GM21619 (cell line): ENCODE measurements around the gene CCZ1B.
"Not testable (repeated sequence)": the region's sequence is repeated elsewhere in the genome, so short reads cannot be mapped to it uniquely, and the experiment has no call there.

ENCODE experiments used
- ATAC-seq: cut with Tn5 transposase; IDR thresholded peaks from one replicate; pipeline ENCODE4 v1.9.1; 2021; ENCODE audit not compliant: unreplicated experiment

Gene CCZ1B

DNA sequence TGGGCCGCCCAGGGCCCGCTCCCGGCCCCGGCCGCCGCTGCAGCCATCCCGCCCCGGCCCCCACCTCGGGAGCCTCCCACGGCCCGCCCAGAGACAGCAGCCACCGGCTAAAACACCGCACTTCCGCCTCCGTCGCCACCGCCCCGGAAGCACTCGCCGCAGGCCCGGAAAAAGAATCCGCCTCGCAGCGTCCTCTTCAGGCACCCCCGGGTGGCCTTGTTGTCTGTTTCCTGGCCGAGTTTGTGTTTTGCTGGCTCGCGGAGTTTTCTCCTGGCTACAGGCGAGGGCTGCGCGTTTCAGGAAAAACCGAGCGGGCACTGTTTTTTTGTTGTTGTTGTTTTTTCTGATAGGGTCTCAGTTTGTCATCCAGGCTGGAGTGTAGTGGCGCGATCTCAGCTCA, at the start of gene CCZ1B:
CCZ1B (minus strand) TSS at position 125 of the 400 bp plus-strand sequence; CDS start at position 47, 78 bp downstream.
- peak; percentile 98 for ATAC-seq

- ATAC-seq = not testable (repeated sequence)
Measured at GRCh38 chr7:6875022-6875421, 48.9 kb upstream of the CCZ1B start.

DNA sequence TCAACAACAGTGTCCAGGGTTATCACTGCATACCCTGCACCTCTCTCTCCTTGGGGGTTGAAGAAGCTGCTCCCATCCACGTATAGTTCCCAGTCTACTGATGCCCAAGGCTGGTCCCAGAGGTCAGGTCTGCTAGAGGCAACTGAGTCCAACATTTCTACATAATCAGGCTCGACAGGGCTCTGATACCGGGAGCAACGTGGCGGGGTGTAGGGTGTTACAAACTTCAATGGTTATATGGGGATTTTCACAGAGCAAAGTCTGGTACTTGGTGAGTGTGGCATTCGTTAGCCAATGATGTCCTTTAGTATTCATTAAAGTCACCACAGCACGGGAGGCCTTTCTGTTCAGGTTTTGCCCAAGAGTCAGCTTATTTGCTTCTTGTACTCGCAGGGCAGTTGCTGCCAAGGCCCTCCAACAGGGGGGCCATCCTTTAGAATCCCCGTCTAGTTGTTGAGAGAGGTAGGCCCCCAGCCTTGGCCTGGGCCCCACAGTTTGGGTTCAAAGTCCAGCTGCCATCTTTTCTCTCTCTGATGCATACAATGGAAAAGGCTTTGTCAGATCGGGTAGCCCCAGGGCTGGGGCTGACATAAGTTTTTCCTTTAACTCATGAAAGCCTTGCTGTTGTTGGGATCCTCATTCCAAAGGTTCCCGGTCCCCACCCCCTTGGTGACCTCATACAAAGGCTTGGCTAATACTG, 46.3 kb upstream of the CCZ1B start:
- not testable (repeated sequence) for ATAC-seq

- ATAC-seq = not testable (repeated sequence)
Measured at GRCh38 chr7:6871421-6872144, 45.5 kb upstream of the CCZ1B start.

GRCh38 chr7:6864751-6865150, 38.7 kb upstream of the CCZ1B start:
- ATAC-seq = not testable (repeated sequence)

DNA sequence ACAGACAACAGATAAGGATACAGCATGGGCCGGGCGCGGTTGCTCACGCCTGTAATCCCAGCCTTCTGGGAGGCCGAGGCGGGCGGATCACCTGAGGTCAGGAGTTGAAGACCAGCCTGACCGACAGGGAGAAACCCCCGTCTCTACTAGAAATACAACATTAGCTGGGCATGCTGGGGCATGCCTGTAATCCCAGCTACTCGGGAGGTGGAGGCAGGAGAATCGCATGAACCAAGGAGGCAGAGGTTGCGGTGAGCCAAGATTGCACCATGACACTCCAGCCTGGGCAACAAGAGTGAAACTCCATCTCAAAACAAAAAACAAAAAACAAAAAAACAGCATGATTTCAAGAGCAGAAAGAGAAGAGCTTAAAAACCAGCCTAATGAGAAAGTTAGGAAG, 38.1 kb upstream of the CCZ1B start:
- ATAC-seq = not testable (repeated sequence)

GRCh38 chr7:6862876-6863275, 36.8 kb upstream of the CCZ1B start:
- not testable (repeated sequence) for ATAC-seq

DNA sequence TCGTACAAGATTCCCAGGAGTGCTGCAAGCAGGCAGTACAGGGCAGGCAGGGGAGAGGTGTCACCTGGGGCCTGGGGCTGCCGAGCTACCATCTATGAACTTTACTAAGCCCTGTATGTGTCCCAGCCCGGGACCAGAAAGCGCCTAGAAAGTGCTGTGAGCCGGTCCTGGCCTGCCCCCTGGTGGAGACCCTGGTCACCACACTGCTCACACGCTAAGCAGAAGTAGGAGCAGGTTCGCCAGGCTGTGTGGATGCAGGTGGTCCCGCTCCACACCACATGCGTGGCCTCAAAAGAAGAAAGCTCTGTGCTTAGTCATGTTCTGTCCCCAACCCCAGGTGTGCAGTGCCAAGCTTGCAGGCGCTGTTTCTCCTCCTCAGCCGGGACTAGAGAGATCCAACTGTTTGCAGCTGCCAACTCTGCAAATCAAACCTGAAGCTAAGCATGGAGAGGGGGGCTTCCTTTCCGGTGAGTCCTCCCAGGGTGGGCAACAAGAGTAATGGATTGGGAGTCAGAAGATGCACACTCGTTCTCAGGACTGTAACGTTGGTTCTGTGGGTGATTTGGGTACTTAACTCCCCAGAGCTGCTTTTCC, 31.7 kb upstream of the CCZ1B start:
- ATAC-seq = not testable (repeated sequence)

DNA sequence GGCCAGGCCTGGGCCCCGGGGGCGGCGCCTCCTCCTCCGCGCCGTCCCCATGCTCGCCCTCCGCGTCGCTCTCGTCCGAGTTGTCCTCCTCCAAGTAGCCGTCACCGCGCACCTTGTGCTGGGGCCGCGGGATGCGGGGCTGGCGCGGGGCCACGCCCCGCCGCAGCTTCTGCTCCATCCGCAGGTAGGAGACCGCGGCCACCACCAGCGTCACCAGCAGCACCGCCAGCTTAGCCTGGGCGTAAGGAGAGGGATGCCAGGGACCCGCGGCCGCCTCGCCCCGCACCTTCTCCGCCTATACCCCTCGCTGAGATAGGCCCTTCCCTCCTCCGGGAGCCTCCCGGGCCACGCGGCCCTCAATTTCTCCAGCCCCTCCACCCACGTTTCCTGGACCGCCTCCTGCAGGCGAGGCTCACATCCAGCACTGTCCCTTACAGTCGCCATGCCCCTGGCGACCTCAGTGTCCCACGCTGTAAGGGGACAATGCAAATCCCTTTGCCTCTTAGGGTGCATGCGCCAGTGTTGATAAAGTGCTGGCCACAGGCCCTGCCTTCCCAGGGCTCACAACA, 29.6 kb upstream of the CCZ1B start:
- not testable (repeated sequence) for ATAC-seq

GRCh38 chr7:6854747-6855562, 28.9 kb upstream of the CCZ1B start:
- ATAC-seq = not testable (repeated sequence)

- not testable (repeated sequence) for ATAC-seq
Measured at GRCh38 chr7:6853681-6854080, 27.6 kb upstream of the CCZ1B start.

- ATAC-seq = not testable (repeated sequence)
Measured at GRCh38 chr7:6849127-6849526, 23.1 kb upstream of the CCZ1B start.

- ATAC-seq = not testable (repeated sequence)
Measured at GRCh38 chr7:6847751-6848150, 21.7 kb upstream of the CCZ1B start.

GRCh38 chr7:6845971-6846449, 19.9 kb upstream of the CCZ1B start:
- not testable (repeated sequence) for ATAC-seq

DNA sequence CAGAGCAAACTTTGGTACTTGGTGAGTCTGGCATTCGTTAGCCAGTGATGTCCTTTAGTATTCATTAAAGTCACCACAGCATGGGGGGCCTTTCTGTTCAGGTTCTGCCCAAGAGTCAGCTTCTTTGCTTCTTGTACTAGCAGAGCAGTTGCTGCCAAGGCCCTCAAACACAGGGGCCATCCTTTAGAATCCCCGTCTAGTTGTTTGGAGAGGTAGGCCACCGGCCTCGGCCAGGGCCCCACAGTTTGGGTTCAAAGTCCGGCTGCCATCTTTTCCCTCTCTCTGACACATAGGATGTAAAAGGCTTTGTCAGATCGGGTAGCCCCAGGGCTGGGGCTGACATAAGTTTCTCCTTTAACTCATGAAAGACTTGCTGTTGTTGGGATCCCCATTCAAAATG, 17.6 kb upstream of the CCZ1B start:
- not testable (repeated sequence) for ATAC-seq

GRCh38 chr7:6843092-6843491, 17.0 kb upstream of the CCZ1B start:
- not testable (repeated sequence) for ATAC-seq

- ATAC-seq = not testable (repeated sequence)
Measured at GRCh38 chr7:6842278-6842921, 16.3 kb upstream of the CCZ1B start.

- not testable (repeated sequence) for ATAC-seq
Measured at GRCh38 chr7:6837081-6837480, 11.0 kb upstream of the CCZ1B start.

DNA sequence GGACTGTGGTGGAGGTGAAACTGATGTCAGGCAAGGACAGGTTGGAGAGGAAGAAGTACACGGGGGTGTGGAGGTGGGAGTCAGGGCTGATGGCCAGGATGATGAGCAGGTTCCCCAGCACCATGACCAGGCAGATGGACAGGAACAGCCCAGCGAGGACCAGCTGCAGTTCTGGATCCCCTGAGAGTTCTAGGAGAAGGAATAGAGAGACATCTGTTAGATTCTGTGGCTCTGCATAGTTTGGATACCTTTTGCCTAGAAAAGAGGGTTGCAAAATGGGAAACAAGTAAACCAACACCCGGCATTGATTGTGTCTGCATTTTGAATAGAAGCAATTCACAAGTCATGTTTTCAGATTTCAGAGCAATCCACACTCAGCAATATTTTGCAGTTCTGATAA, 9.4 kb upstream of the CCZ1B start:
- not testable (repeated sequence) for ATAC-seq

GRCh38 chr7:6833636-6834035, 7.6 kb upstream of the CCZ1B start:
- ATAC-seq = no peak
